ENCODE measurements around the gene VPS29.
A peak's percentile ranks its signal among the peaks of the same experiment; 100 is the strongest.

The VPS29 gene

DNA sequence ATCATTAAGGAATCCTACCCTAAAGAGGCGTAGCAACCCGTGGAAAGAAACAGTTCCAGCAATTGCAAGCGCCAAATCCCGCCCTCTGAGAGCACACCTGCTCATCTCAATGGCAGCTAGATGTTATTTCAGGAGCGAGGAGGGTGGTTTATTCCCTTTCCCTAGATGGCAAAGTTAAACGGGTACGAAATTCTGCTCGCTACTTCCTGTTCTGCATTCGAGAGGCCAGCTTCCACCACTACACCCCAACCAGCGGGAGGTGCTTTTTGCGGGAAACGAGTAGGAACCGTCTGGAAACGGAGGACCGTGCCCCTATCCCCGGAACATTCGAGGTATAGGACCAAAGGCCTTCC is 536 bp downstream of the VPS29 start:
- TF ChIP-seq, protein P1, sequence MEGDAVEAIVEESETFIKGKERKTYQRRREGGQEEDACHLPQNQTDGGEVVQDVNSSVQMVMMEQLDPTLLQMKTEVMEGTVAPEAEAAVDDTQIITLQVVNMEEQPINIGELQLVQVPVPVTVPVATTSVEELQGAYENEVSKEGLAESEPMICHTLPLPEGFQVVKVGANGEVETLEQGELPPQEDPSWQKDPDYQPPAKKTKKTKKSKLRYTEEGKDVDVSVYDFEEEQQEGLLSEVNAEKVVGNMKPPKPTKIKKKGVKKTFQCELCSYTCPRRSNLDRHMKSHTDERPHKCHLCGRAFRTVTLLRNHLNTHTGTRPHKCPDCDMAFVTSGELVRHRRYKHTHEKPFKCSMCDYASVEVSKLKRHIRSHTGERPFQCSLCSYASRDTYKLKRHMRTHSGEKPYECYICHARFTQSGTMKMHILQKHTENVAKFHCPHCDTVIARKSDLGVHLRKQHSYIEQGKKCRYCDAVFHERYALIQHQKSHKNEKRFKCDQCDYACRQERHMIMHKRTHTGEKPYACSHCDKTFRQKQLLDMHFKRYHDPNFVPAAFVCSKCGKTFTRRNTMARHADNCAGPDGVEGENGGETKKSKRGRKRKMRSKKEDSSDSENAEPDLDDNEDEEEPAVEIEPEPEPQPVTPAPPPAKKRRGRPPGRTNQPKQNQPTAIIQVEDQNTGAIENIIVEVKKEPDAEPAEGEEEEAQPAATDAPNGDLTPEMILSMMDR (IDR thresholded peaks at IDR 0.05; ENCODE audit: unreplicated experiment in 3 of 3): no peak
- H3K4me1 Mint-ChIP-seq: peaks cover 30% of the 10 kb centered on the region
- H3K27ac Mint-ChIP-seq: peak overlapping the region; percentile 80 to 95 (median 95)
- H3K4me3 Mint-ChIP-seq: peak overlapping the region; percentile 96 to 99 (median 98)
- H3K9me3 Mint-ChIP-seq: no peaks in the 10 kb centered on the region
- no peaks in the 10 kb centered on the region for H3K27me3 Mint-ChIP-seq (ENCODE audit: low read depth)
- H3K36me3 Mint-ChIP-seq (ENCODE audit: low read depth): peaks cover 4% of the 10 kb centered on the region

- no peaks in the 10 kb centered on the region for H3K27me3 Mint-ChIP-seq (ENCODE audit: low read depth)
- TF ChIP-seq, protein P1 (IDR thresholded peaks at IDR 0.05; ENCODE audit: unreplicated experiment in 3 of 3): no peak
- H3K4me3 Mint-ChIP-seq: peak overlapping the region; percentile 72 to 83 (median 72)
- no peaks in the 10 kb centered on the region for H3K9me3 Mint-ChIP-seq
- H3K36me3 Mint-ChIP-seq (ENCODE audit: low read depth): peaks cover 15% of the 10 kb centered on the region
- H3K4me1 Mint-ChIP-seq: peaks cover 30% of the 10 kb centered on the region
- no peak overlapping the region for H3K27ac Mint-ChIP-seq
Observed at GRCh38 chr12:110498984-110499706, 2.8 kb downstream of the VPS29 start.

DNA sequence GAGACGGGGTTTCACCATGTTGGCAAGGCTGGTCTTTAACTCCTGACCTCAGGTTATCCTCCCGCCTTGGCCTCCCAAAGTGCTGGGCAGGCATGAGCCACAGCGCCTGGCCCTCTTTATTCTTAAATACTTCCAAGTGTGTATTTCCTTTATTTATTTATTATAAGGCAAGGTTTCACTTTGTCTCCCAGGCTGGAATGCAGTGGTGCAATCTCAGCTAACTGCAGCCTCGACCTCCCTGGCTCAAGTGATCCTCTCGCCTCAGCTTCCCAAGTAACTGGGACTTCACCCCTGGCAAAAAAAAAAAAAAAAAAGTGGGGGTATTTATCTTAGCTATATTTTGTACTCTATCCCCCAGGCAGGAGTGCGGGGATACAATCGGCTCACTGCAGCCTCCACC is 26.5 kb downstream of the VPS29 start:
- Mint-ChIP-seq H3K4me1 (no peaks in the 10 kb centered on the region), H3K9me3 (no peaks in the 10 kb centered on the region), H3K36me3 (ENCODE audit: low read depth) (peaks cover 8% of the 10 kb centered on the region), H3K4me3 (no peak overlapping the region), H3K27me3 (ENCODE audit: low read depth) (no peaks in the 10 kb centered on the region), H3K27ac (no peak overlapping the region)
- TF ChIP-seq, protein P1 (IDR thresholded peaks at IDR 0.05; ENCODE audit: unreplicated experiment in 3 of 3): no peak

DNA sequence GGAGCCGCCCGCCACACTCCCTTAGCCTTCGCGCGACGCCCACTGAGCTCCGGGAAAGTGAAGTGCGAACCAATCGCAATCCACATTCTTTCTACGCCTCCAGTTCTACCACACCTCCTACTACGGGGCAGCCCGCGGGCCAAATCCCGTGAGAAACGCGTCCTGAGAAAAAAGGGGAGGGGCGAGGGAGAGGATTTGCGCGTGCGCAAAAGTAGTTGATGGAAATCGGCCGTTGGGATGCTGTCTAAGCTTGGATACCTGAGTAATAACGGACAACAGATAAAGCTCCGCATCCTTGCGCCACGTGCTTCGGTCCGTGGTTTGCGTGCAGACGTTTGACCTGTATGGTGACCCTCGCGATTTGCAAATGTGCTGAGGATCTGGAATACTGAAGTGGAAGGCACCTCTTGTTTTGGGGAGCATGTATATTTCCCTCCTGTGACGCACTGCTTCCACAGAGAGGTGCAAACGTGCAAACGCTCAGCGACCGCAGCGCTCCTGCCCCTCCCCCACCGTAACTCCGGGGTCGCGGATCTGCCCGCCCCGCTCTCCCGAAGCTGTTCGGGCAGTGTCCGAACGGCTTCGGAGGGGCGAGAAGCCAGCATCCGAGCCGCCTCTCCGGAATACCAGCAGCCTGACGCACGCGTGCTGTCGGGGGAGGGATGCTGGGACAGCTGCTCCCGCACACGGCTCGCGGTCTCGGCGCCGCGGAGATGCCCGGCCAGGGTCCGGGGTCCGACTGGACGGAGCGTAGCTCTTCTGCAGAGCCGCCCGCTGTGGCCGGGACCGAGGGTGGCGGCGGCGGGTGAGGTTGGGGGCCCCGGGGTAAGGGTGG is 33.5 kb downstream of the VPS29 start, which contains the start of the genes FAM216A and GPN3:
Gene FAM216A, plus strand, starts transcription at position 632 of the 835 bp plus-strand sequence. Its CDS starts 31 bp downstream, at position 663.
Gene GPN3, minus strand, starts transcription at position 44 of the 835 bp plus-strand sequence. CDS start 54 bp downstream, outside the sequence.
- Mint-ChIP-seq H3K4me3 (peak within 1 kb of the TSS; percentile 97 to 98 (median 98)), H3K27me3 (ENCODE audit: low read depth) (no peaks in the 10 kb centered on the region), H3K27ac (peak within 1 kb of the TSS; percentile 84 to 96 (median 95)), H3K9me3 (no peaks in the 10 kb centered on the region), H3K4me1 (peaks cover 15% of the 10 kb centered on the region), H3K36me3 (ENCODE audit: low read depth) (peaks cover 6% of the 10 kb centered on the region)
- TF ChIP-seq, protein P1 (IDR thresholded peaks at IDR 0.05; ENCODE audit: unreplicated experiment in 3 of 3): no peak

DNA sequence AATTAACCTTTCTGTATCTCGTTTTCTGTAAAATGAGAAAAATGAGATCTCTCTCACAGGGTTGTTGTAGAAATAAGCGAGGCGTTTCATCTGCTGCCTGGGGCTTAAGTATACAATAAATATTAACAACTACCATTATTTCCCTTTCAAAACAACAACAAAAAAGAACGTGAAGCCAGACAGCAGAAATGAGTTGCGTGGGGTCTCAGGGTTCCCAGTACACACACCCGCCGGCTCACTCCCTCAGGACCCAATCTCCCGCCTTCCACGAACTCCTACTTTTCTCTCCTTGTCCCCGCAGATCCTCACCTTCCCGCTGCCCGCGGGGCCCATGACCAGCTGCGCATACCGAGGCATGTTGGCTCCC is 34.1 kb downstream of the VPS29 start:
- Mint-ChIP-seq H3K9me3 (no peaks in the 10 kb centered on the region), H3K36me3 (ENCODE audit: low read depth) (peaks cover 6% of the 10 kb centered on the region), H3K27ac (peak overlapping the region; percentile 84 to 95 (median 92)), H3K4me1 (peaks cover 15% of the 10 kb centered on the region), H3K27me3 (ENCODE audit: low read depth) (no peaks in the 10 kb centered on the region), H3K4me3 (peak overlapping the region; percentile 97 to 98 (median 98))
- TF ChIP-seq, protein P1 (IDR thresholded peaks at IDR 0.05; ENCODE audit: unreplicated experiment in 3 of 3): no peak
